C4-2B (cell line): ENCODE measurements around the gene EN2.

ENCODE experiments used
- ZFX ChIP-seq: fragments of 450-650 bp; IDR thresholded peaks from 2 replicates; pipeline ENCODE4 v1.6.1; 2017
- TF ChIP-seq, protein P1 (sequence below): fragments of 450-650 bp; conservative IDR thresholded peaks from 2 replicates; pipeline ENCODE4 v1.5.1; 2017; ENCODE audit warnings: mild to moderate bottlenecking

DNA sequence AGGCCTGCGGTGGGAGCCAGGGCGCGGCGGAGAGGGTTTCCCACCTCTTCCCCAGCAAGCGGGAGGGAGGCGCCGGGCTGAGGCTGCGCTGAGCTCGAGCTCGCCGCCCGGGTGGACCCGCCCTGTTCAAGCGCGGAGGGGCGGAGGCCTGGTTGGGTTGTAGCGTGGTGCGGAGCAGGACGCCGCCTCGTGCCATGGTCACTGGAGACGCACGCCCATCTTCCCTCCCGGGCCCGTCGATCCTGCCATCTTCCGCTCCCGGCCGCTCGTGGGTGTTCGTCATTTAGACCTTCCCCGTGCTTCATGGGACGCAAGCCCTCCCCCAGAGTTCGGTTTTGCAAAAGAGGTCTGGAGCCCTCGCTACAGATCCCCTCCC, 9.3 kb upstream of the EN2 start:
- TF ChIP-seq, protein P1, sequence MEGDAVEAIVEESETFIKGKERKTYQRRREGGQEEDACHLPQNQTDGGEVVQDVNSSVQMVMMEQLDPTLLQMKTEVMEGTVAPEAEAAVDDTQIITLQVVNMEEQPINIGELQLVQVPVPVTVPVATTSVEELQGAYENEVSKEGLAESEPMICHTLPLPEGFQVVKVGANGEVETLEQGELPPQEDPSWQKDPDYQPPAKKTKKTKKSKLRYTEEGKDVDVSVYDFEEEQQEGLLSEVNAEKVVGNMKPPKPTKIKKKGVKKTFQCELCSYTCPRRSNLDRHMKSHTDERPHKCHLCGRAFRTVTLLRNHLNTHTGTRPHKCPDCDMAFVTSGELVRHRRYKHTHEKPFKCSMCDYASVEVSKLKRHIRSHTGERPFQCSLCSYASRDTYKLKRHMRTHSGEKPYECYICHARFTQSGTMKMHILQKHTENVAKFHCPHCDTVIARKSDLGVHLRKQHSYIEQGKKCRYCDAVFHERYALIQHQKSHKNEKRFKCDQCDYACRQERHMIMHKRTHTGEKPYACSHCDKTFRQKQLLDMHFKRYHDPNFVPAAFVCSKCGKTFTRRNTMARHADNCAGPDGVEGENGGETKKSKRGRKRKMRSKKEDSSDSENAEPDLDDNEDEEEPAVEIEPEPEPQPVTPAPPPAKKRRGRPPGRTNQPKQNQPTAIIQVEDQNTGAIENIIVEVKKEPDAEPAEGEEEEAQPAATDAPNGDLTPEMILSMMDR = no peak
- no peak for TF ChIP-seq ZFX
